Spleen (tissue), 7 donors: Measurements from ENCODE around the gene SP4.

Experiments used
- POLR2A ChIP-seq, 3 donors: fragments of 450-650 bp; IDR thresholded peaks; one replicate each; pipeline ENCODE4 v1.5.1; 2017; ENCODE audit warnings: antibody characterized with exemption in 3 of 3, mild to moderate bottlenecking in 1 of 3
- TF ChIP-seq, protein P1 (sequence below), 11 experiments: fragments of 200-600 bp in 7 of 11; fragments of 450-650 bp in 4 of 11; sonication (generic) in 4 of 11; IDR thresholded peaks in 8 of 11; conservative IDR thresholded peaks in 3 of 11; 1 replicate in 7 of 11; 2 replicates in 4 of 11; pipeline versions ENCODE4 v1.4.0 to v1.8.0; 2016 to 2021; ENCODE audit warnings: antibody characterized with exemption in 11 of 11, inconsistent platforms in 4 of 11, mild to moderate bottlenecking in 1 of 11
- donor health status: DM: no; HTN: no; CAD: no; lungs with moderate emphysema.
- donor health status: DM: no; HTN: no; CAD: no.
- donor health status: DM: no; HTN: no; CAD: no.

DNA sequence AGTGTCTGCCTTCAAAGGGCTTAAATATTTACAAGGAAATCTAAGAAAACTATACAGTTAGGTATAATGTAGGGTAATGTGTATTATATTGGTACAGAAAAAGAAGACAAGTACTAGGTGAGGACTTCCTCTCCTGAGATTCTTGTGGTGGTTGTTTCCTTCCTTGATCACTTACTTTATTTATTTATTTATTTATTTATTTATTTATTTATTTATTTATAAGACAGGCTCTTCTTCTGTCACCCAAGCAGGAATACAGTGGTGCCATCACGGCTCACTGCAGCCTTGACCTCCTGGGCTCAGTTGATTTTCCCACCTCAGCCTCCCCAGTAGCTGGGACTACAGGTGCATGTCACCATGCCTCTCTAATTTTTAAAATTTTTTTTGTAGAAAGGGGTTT is 96.8 kb downstream of the SP4 start:
- TF ChIP-seq POLR2A (IDR thresholded peaks at IDR 0.05), result no peak
- TF ChIP-seq, protein P1, sequence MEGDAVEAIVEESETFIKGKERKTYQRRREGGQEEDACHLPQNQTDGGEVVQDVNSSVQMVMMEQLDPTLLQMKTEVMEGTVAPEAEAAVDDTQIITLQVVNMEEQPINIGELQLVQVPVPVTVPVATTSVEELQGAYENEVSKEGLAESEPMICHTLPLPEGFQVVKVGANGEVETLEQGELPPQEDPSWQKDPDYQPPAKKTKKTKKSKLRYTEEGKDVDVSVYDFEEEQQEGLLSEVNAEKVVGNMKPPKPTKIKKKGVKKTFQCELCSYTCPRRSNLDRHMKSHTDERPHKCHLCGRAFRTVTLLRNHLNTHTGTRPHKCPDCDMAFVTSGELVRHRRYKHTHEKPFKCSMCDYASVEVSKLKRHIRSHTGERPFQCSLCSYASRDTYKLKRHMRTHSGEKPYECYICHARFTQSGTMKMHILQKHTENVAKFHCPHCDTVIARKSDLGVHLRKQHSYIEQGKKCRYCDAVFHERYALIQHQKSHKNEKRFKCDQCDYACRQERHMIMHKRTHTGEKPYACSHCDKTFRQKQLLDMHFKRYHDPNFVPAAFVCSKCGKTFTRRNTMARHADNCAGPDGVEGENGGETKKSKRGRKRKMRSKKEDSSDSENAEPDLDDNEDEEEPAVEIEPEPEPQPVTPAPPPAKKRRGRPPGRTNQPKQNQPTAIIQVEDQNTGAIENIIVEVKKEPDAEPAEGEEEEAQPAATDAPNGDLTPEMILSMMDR (IDR thresholded peaks at IDR 0.05 in 8 of 11, conservative IDR thresholded peaks at IDR 0.05 in 3 of 11), result no peak
